Liver (tissue), 9 donors: Measurements from ENCODE around the gene INPP5K. TPM values are rescaled to one million over a fixed set of nuclear protein-coding genes. Genes with fewer than 3 reads are reported as not detected.

Source experiments
- DNase-seq: peaks from one replicate; pipeline ENCODE4 v3.0.0-alpha.2; 2017; ENCODE audit warnings: low spot score
- H3K27ac ChIP-seq, 2 donors: one replicate each; pipeline ENCODE4 v1.7.0; 2013; ENCODE audit warnings: inconsistent platforms in 2 of 2, low read length in 2 of 2, control low read depth in 1 of 2, low read depth in 1 of 2, mild to moderate bottlenecking in 1 of 2
- H3K27me3 ChIP-seq, 4 donors: one replicate each; pipeline versions ENCODE4 v1.6.1 to v1.7.0; 2013; ENCODE audit warnings: low read length in 3 of 4, inconsistent platforms in 1 of 4, mild to moderate bottlenecking in 1 of 4, moderate library complexity in 1 of 4; ENCODE audit not compliant: control insufficient read depth in 4 of 4, insufficient read depth in 4 of 4
- H3K36me3 ChIP-seq, 4 donors: one replicate each; pipeline versions ENCODE4 v1.6.1 to v1.7.0; 2013; ENCODE audit warnings: low read length in 3 of 4, mild to moderate bottlenecking in 3 of 4, low read depth in 1 of 4, moderate library complexity in 1 of 4; ENCODE audit not compliant: control insufficient read depth in 4 of 4, insufficient read depth in 3 of 4
- H3K4me1 ChIP-seq, 4 donors: one replicate each; pipeline versions ENCODE4 v1.6.1 to v1.7.0; 2013; ENCODE audit warnings: low read length in 3 of 4, mild to moderate bottlenecking in 3 of 4, moderate library complexity in 1 of 4; ENCODE audit not compliant: control insufficient read depth in 4 of 4, insufficient read depth in 4 of 4
- H3K4me3 ChIP-seq, 3 donors: one replicate each; pipeline versions ENCODE4 v1.6.1 to v1.7.0; 2013; ENCODE audit warnings: low read length in 3 of 3, control low read depth in 1 of 3, low read depth in 1 of 3, mild to moderate bottlenecking in 1 of 3
- H3K9ac ChIP-seq, 2 donors: one replicate each; pipeline ENCODE4 v1.7.0; 2013; ENCODE audit warnings: low read length in 2 of 2, mild to moderate bottlenecking in 2 of 2, moderate library complexity in 2 of 2, control low read depth in 1 of 2, low read depth in 1 of 2
- H3K9me3 ChIP-seq, 4 donors: one replicate each; pipeline versions ENCODE4 v1.6.1 to v1.7.0; 2013; ENCODE audit warnings: low read length in 3 of 4; ENCODE audit not compliant: control insufficient read depth in 4 of 4
- EGR1 ChIP-seq, 2 donors: IDR thresholded peaks; 2 replicates each; pipeline ENCODE4 v1.6.1; 2016 to 2018; ENCODE audit warnings: antibody characterized with exemption in 2 of 2, low read depth in 2 of 2
- FOXA1 ChIP-seq: IDR thresholded peaks from 2 replicates; pipeline ENCODE4 v1.6.1; 2016; ENCODE audit warnings: antibody characterized with exemption
- FOXA2 ChIP-seq: IDR thresholded peaks from 2 replicates; pipeline ENCODE4 v1.6.1; 2016; ENCODE audit warnings: antibody characterized with exemption
- GABPA ChIP-seq, 2 donors: IDR thresholded peaks in 1 of 2; conservative IDR thresholded peaks in 1 of 2; 2 replicates each; pipeline ENCODE4 v1.6.1; 2016; ENCODE audit warnings: antibody characterized with exemption in 2 of 2, mild to moderate bottlenecking in 1 of 2, moderate library complexity in 1 of 2
- HNF4A ChIP-seq, 2 donors: conservative IDR thresholded peaks; 2 replicates each; pipeline ENCODE4 v1.6.1; 2016; ENCODE audit warnings: antibody characterized with exemption in 2 of 2, mild to moderate bottlenecking in 2 of 2
- HNF4G ChIP-seq: IDR thresholded peaks from 2 replicates; pipeline ENCODE4 v1.6.1; 2016; ENCODE audit warnings: antibody characterized with exemption
- JUND ChIP-seq, 2 donors: IDR thresholded peaks; 2 replicates each; pipeline ENCODE4 v1.6.1; 2016; ENCODE audit warnings: antibody characterized with exemption in 2 of 2
- NR2F2 ChIP-seq: IDR thresholded peaks from 2 replicates; pipeline ENCODE4 v1.6.1; 2016; ENCODE audit warnings: antibody characterized with exemption
- RAD21 ChIP-seq, 2 donors: IDR thresholded peaks; 2 replicates each; pipeline ENCODE4 v1.6.1; 2016; ENCODE audit warnings: antibody characterized with exemption in 2 of 2, mild to moderate bottlenecking in 2 of 2
- RXRA ChIP-seq, 2 donors: IDR thresholded peaks; 2 replicates each; pipeline ENCODE4 v1.6.1; 2017 to 2018; ENCODE audit warnings: antibody characterized with exemption in 2 of 2, mild to moderate bottlenecking in 1 of 2
- SP1 ChIP-seq: IDR thresholded peaks from 2 replicates; pipeline ENCODE4 v1.6.1; 2018; ENCODE audit warnings: antibody characterized with exemption, mild to moderate bottlenecking
- TAF1 ChIP-seq: conservative IDR thresholded peaks from 2 replicates; pipeline ENCODE4 v1.6.1; 2016; ENCODE audit warnings: antibody characterized with exemption, mild to moderate bottlenecking
- YY1 ChIP-seq: IDR thresholded peaks from 2 replicates; pipeline ENCODE4 v1.6.1; 2016; ENCODE audit warnings: antibody characterized with exemption, mild to moderate bottlenecking
- ZBTB33 ChIP-seq: IDR thresholded peaks from 2 replicates; pipeline ENCODE4 v1.6.1; 2016; ENCODE audit warnings: antibody characterized with exemption
- WGBS: extraction: QIAGEN DNeasy Blood & Tissue Kit; methylation state at CpG from one replicate; pipeline ENCODE4 v1.1.7; 2013; 5-methylcytosine and 5-hydroxymethylcytosine counted together
- polyA plus RNA-seq, 2 donors: library from polyadenylated mRNA; stranded (reverse) in 1 of 2; unstranded in 1 of 2; fragments of 200-250 nt in 1 of 2; fragments of >200 nt in 1 of 2; fragmentation: Nextera tagmentation in 1 of 2; extraction: Ambion mirVana in 1 of 2; gene quantifications; one replicate each; pipeline versions ENCODE4 v1.2.1 to v1.2.3, GENCODE V29; 2013 to 2015
- total RNA-seq, 2 donors: library from RNA; depleted of rRNA; stranded (reverse); fragments of >200 nt; gene quantifications; one replicate each; pipeline ENCODE4 v1.2.3, GENCODE V29; 2014
- TF ChIP-seq, protein P1 (sequence below): fragments of 150-350 bp; IDR thresholded peaks from 2 replicates; pipeline ENCODE4 v1.5.1; 2017; ENCODE audit warnings: improper control_type of control experiment, low read depth, low read length; ENCODE audit not compliant: missing input control
- TF ChIP-seq, protein P2 (sequence below): IDR thresholded peaks from 2 replicates; pipeline ENCODE4 v1.6.1; 2016; ENCODE audit warnings: antibody characterized with exemption
- TF ChIP-seq, protein P3 (sequence below): IDR thresholded peaks from 2 replicates; pipeline ENCODE4 v1.6.1; 2016; ENCODE audit warnings: antibody characterized with exemption, mild to moderate bottlenecking
- TF ChIP-seq, protein P4 (sequence below): IDR thresholded peaks from 2 replicates; pipeline ENCODE4 v1.6.1; 2016; ENCODE audit warnings: antibody characterized with exemption
- donor health status: healthy.
- donor health status: healthy.
- donor health status: healthy.
- donor health status: healthy.
- donor health status: healthy.

The INPP5K gene
- total and polyA plus RNA-seq, 4 donors, result 9.9 to 47.1 (median 15.9) TPM

- peaks cover 8 to 39% (median 26%) of the 10 kb centered on the region in 4 donors for H3K4me1 ChIP-seq
- under 1% methylated on average over 93 of the region's 93 CpGs for WGBS
These were observed 60.4 kb downstream of the INPP5K start, which contains the start of gene CRK for GRCh38 chr17:1455797-1456599. TSS of gene CRK (minus strand) at chr17:1456232. CDS start at chr17:1456117, 115 bp downstream.

More at GRCh38 chr17:1455797-1456599, 60.4 kb downstream of the INPP5K start, which contains the start of gene CRK:
- Histone ChIP-seq H3K4me3 (peak within 1 kb of the TSS; percentile 81 to 84 (median 84)), H3K36me3 (peaks cover 0 to 2% (median 0%) of the 10 kb centered on the region in 4 donors), H3K9me3 (no peaks in the 10 kb centered on the region), H3K27me3 (no peaks in the 10 kb centered on the region), H3K9ac (peak within 1 kb of the TSS; percentile 82 to 89), H3K27ac (peak within 1 kb of the TSS; percentile 99 to 100)
- TF ChIP-seq, protein P1, sequence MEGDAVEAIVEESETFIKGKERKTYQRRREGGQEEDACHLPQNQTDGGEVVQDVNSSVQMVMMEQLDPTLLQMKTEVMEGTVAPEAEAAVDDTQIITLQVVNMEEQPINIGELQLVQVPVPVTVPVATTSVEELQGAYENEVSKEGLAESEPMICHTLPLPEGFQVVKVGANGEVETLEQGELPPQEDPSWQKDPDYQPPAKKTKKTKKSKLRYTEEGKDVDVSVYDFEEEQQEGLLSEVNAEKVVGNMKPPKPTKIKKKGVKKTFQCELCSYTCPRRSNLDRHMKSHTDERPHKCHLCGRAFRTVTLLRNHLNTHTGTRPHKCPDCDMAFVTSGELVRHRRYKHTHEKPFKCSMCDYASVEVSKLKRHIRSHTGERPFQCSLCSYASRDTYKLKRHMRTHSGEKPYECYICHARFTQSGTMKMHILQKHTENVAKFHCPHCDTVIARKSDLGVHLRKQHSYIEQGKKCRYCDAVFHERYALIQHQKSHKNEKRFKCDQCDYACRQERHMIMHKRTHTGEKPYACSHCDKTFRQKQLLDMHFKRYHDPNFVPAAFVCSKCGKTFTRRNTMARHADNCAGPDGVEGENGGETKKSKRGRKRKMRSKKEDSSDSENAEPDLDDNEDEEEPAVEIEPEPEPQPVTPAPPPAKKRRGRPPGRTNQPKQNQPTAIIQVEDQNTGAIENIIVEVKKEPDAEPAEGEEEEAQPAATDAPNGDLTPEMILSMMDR, result no peak
- TF ChIP-seq HNF4G (no peak), FOXA1 (no peak), JUND (IDR thresholded peaks at IDR 0.05) (no peak), HNF4A (conservative IDR thresholded peaks at IDR 0.05) (no peak), NR2F2 (no peak), EGR1 (IDR thresholded peaks at IDR 0.05; ENCODE audit: low read depth in 2 of 2) (peak in 1 of 2 donors; percentile 66), RAD21 (IDR thresholded peaks at IDR 0.05) (no peak), TAF1 (peak; percentile 33), YY1 (peak; percentile 98), SP1 (no peak), GABPA (IDR thresholded peaks at IDR 0.05 in 1 of 2, conservative IDR thresholded peaks at IDR 0.05 in 1 of 2) (peak; percentile 49 to 88), FOXA2 (no peak), RXRA (IDR thresholded peaks at IDR 0.05) (no peak), ZBTB33 (no peak)
- TF ChIP-seq, protein P2, sequence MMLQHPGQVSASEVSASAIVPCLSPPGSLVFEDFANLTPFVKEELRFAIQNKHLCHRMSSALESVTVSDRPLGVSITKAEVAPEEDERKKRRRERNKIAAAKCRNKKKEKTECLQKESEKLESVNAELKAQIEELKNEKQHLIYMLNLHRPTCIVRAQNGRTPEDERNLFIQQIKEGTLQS, result no peak
- TF ChIP-seq, protein P3, sequence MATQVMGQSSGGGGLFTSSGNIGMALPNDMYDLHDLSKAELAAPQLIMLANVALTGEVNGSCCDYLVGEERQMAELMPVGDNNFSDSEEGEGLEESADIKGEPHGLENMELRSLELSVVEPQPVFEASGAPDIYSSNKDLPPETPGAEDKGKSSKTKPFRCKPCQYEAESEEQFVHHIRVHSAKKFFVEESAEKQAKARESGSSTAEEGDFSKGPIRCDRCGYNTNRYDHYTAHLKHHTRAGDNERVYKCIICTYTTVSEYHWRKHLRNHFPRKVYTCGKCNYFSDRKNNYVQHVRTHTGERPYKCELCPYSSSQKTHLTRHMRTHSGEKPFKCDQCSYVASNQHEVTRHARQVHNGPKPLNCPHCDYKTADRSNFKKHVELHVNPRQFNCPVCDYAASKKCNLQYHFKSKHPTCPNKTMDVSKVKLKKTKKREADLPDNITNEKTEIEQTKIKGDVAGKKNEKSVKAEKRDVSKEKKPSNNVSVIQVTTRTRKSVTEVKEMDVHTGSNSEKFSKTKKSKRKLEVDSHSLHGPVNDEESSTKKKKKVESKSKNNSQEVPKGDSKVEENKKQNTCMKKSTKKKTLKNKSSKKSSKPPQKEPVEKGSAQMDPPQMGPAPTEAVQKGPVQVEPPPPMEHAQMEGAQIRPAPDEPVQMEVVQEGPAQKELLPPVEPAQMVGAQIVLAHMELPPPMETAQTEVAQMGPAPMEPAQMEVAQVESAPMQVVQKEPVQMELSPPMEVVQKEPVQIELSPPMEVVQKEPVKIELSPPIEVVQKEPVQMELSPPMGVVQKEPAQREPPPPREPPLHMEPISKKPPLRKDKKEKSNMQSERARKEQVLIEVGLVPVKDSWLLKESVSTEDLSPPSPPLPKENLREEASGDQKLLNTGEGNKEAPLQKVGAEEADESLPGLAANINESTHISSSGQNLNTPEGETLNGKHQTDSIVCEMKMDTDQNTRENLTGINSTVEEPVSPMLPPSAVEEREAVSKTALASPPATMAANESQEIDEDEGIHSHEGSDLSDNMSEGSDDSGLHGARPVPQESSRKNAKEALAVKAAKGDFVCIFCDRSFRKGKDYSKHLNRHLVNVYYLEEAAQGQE, result peak; percentile 12
- TF ChIP-seq, protein P4, sequence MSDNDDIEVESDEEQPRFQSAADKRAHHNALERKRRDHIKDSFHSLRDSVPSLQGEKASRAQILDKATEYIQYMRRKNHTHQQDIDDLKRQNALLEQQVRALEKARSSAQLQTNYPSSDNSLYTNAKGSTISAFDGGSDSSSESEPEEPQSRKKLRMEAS, result no peak
- peak; percentile 98 for DNase-seq
